CD4-positive, alpha-beta T cell treated with Interleukin-15 for 1 hour (primary cell): ENCODE results near the gene LRRC3.
"Not testable (repeated sequence)": the region's sequence is repeated elsewhere in the genome, so short reads cannot be mapped to it uniquely, and the experiment has no call there.

Experiments used
- DNase-seq: peaks from one replicate; pipeline ENCODE4 v3.0.0-alpha.2; 2020

LRRC3 gene, protein sequence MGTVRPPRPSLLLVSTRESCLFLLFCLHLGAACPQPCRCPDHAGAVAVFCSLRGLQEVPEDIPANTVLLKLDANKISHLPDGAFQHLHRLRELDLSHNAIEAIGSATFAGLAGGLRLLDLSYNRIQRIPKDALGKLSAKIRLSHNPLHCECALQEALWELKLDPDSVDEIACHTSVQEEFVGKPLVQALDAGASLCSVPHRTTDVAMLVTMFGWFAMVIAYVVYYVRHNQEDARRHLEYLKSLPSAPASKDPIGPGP

GRCh38 chr21:44454747-44455523, at the start of gene LRRC3:
Gene LRRC3 (plus strand): TSS chr21:44455510. CDS start chr21:44456645, 1,135 bp downstream.
- peak; percentile 88 for DNase-seq

DNA sequence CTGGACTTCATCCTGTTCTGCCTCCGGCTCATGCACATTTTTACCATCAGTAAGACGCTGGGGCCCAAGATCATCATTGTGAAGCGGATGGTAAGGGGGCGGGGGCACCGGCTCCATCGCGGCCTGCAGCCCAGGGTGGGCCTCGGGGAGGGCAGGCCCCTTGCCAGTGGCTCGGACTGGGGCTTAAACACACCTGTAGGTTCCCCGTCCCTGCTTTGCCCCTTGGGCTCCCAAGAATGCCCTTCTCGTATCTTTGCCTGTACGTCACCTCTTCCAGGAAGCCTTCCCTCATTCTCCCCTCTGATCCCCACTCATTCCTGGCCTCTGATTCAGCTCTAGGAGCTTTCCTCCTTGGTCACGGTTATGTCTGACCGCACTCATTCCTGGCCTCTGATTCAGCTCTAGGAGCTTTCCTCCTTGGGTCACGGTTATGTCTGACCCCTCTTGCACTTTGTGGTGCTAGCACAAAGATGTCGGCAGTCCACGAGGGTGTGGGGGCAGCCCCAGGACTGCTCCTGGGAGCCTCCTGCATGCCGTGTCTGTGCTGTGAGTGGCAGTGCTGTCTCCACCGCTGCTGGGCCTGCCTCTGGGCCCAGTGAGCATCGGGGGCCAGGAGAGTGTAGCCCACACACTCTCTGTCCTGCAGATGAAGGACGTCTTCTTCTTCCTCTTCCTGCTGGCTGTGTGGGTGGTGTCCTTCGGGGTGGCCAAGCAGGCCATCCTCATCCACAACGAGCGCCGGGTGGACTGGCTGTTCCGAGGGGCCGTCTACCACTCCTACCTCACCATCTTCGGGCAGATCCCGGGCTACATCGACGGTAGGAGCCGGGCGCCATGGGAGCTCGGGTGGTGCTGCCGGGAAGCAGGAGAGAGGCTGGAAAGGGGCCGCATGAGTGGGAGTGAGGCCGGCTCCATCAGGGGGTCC, 49.1 kb upstream of the LRRC3 start:
- no peak for DNase-seq

DNA sequence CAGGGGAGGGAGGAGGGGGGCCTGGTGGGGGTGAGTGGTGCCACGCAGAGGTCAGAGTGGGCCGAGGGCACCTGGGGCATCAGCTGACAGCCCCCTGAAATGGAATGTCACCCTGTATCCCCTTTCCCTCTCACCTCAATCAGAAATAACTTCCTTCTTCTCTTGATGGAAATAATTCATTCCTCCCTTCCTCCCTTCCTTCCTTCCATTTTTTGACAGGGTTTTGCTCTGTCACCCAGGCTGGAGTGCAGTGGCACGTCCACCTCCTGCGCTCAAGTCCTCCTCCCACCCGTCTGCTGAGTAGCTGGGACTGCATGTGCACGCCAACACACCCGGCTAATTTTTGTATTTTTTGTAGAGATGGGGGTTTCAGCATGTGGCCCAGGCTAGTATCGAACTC, 48.4 kb upstream of the LRRC3 start:
- no peak for DNase-seq

DNA sequence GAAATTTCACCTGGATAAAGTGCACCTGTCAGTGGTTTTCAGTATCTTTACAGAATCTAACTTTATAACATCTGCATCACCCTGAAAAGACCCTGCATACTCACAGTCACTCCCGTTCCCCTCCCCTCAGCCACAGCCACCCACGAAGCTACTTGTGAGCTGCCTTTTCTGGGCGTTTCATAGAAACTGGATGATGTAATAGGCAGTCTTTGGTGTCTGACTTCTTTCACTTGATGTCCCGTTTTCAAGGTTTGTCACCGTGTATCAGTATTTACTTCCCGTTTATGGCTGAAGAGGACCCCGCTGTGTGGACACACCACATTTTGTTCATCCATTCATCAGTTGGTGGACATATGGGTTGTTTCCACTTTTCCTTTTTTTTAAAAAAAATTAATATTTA, 47.8 kb upstream of the LRRC3 start:
- DNase-seq: no peak

DNA sequence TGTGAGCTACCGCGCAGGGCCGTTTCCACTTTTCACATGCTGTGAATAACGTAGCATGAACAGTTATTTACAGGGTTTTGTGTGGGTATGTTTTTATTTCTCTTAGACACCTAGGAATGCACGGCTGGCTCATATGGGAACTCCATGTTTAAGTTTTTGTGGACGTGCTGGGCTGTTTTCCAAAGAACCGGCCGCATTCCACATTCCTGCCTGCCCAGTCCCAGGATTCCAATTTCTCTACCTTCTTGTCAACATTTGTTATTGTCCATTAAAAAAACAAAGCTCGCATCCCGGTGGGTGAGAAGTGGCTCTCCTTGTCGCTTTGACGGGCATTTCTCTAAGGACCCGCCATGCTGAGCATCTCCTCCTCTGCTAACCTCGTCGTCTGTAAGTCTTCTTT, 47.1 kb upstream of the LRRC3 start:
- DNase-seq: no peak

DNA sequence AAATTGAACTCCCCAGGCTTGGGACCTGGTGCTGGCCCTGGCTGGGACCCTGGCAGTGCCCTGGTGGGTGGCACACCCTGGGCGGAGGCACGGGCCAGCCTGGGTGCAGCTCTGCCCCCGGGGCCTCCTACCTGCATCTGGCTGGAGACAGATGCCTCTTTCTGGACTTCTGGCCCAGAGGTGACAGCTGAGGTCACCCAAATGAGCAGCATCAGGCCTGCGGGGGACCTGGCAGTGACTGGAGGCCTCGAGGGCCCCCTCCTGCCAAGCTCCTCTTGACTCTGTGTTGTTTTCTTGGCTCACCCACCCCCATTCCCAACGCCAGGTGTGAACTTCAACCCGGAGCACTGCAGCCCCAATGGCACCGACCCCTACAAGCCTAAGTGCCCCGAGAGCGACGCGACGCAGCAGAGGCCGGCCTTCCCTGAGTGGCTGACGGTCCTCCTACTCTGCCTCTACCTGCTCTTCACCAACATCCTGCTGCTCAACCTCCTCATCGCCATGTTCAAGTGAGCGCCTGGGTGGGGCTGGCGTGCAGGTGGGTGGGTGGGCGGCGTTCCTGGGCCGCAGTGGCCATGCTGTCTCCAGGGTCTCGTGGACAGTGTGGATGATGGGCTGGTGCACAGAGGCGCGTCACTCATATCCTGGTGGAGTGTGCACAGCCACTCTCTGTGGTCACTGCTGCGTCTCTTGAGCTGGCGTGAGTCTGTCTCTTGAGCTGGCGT, 41.6 kb upstream of the LRRC3 start:
- no peak for DNase-seq

DNA sequence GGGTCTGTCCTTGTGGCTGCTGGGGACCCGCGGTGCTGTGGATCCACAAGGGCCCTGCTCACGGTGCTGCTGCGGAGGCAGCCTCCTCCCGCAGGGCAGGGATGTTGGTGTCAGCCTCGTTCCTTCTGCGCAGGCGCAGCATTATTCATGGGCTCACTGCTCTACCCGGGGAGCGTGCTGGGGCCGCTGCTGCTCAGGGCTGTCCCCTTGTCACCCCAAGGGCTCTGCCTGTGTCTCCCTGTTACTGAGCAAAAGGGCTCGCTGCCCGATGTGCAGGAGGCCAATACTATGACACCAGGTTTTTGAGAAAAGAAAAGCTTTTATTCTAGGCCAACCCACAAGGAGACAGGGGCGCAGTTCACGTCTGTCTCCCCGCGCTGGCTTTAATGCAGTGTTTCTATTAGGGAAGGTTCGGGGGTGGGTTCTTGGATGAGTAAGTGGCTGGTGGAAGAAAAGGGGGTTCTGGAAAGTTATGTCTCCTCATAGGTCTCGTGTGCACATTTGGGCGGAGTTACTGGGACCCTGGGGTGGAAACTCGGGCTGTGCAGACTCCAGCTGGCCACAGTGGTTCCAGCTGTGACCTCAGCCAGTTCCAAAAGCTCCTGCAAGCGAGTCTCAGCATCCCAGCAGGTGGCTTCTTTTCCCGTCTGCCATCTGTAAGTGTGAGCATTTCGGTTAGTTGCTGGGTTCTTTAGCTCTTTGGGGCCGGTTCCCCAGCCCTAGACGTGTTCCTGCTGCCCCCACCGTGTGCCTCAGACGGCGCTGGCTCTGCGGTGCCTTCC, 40.8 kb upstream of the LRRC3 start:
- no peak for DNase-seq

- no peak for DNase-seq
These were observed 40.0 kb upstream of the LRRC3 start for GRCh38 chr21:44415073-44416025.

DNA sequence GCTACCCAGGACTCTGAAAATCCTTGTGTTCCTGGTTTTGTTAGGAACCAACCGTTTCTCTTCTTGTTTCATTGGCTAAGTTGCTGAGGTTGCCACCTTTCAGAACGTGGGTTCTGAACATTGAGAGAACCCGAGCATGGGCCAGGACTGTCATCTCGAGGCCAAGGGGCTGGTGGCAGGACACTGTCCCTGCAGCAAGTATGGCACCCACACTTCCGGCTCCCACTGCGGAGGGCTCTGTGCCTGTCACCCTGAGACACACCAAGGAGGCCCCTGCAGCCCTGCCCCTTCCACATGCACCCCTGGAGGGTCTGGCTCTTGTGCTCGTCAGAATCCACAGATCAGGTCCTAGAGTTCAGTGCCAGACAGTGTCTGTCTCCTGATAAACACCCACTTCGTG, 39.1 kb upstream of the LRRC3 start:
- no peak for DNase-seq

GRCh38 chr21:44417621-44418107, 37.6 kb upstream of the LRRC3 start:
- DNase-seq: not testable (repeated sequence)

DNA sequence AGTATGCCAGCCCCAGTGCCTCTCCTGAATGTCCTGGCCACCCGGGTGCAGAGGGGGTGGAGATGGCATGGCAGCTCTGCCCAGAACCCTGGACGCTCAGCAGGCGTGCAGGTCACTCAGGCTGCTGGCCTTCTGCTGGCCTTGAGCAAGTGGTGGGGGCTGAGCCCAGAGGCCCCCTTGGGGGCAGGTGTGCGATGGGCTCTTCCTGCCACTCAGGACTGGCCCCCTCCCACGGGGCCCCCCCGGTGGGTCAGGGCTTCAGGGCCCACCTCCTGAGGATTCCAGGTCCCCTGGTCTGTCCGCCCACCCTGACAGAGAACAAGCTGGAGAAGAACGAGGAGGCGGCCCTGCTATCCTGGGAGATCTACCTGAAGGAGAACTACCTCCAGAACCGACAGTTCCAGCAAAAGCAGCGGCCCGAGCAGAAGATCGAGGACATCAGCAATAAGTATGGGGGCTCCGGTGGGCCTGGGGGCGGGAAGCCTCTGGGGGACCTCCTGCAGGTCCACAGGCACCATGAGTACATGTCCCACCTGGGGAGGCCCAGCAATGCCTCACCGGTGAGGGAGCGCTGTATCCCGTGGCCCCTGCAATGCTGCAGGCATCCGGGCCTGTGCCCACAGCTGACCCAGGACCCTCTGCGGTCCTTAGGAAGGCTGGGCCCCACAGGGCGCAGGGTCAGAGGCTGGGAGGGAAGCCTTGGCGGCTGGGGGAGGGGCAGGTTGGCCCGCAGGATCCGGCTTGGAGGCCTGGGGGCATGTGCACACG, 37.0 kb upstream of the LRRC3 start:
- no peak for DNase-seq

GRCh38 chr21:44418876-44419230, 36.5 kb upstream of the LRRC3 start:
- DNase-seq: no peak

GRCh38 chr21:44419679-44420078, 35.6 kb upstream of the LRRC3 start:
- no peak for DNase-seq

DNA sequence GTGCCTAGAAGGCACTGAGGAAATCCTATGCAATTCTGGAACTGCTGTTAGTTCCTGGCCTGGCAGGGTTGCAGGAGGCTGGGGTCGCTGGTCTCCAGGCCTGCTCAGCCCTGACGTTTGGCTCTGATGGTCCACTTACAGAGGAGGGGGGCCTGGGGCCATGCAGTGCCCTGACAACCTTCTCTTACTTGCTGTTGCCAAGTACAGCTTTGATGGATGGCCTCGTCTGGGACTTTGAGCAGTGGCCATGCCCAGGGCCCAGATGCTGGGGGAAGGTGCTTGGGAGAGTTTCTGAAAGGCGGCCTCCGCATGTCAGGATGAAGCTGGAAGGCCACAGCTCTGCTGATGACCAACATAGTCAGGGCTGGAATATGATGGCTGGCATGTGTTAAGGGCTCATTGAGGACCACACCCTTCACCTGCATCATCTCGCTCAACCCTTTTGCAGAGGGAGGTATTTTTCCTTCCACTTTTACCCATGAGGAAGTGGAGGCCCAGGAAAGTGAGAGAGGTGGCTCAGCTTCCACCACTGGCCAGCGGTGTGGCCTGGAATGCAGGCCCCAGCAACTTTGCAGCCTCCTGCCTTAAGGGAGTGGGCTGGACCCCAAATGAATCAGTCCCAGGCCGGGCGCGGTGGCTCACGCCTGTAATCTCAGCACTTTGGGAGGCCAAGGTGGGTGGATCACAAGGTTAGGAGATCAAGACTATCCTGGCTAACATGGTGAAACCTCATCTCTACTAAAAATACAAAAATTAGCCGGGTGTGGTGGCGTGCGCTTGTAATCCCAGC, 34.7 kb upstream of the LRRC3 start:
- no peak for DNase-seq

GRCh38 chr21:44421901-44422840, 33.1 kb upstream of the LRRC3 start:
- DNase-seq: no peak

DNA sequence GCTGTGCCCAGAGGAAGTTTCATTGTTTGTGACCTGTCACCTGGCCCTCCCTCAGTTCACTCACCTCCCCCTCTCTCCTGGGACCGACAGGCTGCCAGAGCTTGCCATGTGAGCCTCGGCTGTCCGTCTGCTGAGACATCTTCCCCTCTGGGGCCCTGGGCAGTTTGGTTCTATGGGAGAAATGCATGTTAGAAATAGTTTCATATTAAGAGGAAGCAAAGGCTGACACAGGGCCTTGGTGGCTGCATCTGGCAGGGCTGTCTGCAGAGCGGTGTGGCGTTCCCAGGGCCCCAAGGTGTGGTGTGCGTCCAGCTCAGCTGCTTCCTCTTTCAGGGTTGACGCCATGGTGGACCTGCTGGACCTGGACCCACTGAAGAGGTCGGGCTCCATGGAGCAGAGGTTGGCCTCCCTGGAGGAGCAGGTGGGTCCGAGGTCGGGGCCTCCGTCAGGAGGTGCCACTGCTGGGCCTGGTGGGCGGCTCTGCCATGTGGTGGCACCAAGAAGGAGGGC, 31.9 kb upstream of the LRRC3 start:
- DNase-seq: peak; percentile 2

DNA sequence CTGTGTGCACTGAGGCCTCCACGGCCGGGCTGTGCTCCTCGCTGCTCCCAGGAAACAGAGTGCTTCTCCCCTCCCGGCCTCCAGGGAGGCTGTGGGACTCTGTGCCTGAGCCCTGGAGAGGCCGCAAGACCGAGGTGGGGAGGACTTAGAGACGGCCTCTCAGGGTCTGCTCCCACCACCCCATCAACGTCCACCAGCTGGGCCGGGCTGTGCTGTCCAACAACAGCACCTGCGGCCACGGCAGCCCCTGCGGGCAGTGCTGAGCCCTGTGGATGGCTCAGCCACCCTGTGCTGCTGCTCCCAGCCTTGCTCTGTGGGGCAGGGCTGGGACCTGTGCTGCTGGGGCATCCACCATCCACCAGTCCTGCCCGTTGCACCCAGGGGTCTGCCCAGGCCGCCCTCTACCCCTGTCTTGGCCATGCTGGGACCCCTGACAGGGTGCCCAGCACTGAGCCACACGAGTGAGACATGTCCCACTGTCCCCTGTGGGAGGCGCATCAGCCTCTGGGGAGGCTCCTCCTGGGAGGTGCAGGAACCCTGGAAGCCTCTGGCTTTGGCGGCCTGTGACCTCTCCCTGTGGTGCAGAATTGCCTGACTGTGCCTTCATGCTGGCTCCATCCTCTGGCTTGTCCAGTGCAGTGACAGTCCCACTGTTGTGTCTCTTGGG, 31.2 kb upstream of the LRRC3 start:
- peak; percentile 6 for DNase-seq
